OCI-LY3 (cell line): ENCODE measurements around the gene E2F3.

Source experiments
- EZH2phosphoT487 ChIP-seq: fragments of 200-600 bp; shearing (Covaris generic); IDR thresholded peaks from 2 replicates; pipeline ENCODE4 v1.6.1; 2018; ENCODE audit warnings: antibody characterized with exemption, mixed run types, low read depth
- TF ChIP-seq, protein P1 (sequence below): fragments of 200-600, 300-600 bp; sonication (generic); IDR thresholded peaks from 2 replicates; pipeline ENCODE4 v1.5.1; 2014; ENCODE audit warnings: antibody characterized with exemption, low read length, low read depth

DNA sequence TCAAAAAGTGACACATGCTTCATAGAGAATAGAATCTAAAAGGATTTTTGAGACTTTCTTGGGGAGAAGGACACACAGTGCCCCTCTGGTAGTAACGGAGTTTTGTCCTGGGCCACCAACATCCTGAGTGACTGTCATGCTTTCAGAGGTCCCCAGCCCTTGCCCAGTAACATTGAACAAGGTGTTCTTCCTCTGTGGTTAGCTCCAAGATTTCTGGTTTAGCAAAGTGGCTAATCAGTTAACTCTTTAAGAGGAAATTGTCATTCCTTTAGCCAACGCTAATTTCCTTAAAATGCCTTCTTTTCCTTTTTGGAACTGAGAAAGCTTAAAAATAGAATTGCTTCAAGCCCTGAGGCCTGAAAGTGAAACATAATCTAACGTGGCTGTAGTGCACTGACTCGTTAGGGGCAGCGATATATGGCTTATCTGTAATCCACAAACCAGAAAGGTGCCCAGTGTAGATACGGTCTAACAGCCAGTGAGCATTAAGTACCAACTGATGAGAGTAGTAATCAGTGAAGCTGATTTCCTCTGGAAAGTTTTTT, 7.8 kb downstream of the E2F3 start:
- TF ChIP-seq, protein P1, sequence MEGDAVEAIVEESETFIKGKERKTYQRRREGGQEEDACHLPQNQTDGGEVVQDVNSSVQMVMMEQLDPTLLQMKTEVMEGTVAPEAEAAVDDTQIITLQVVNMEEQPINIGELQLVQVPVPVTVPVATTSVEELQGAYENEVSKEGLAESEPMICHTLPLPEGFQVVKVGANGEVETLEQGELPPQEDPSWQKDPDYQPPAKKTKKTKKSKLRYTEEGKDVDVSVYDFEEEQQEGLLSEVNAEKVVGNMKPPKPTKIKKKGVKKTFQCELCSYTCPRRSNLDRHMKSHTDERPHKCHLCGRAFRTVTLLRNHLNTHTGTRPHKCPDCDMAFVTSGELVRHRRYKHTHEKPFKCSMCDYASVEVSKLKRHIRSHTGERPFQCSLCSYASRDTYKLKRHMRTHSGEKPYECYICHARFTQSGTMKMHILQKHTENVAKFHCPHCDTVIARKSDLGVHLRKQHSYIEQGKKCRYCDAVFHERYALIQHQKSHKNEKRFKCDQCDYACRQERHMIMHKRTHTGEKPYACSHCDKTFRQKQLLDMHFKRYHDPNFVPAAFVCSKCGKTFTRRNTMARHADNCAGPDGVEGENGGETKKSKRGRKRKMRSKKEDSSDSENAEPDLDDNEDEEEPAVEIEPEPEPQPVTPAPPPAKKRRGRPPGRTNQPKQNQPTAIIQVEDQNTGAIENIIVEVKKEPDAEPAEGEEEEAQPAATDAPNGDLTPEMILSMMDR, result no peak
- TF ChIP-seq EZH2phosphoT487, result no peak
